ENCODE results near the gene MLEC.

Gene MLEC

GRCh38 chr12:120663741-120664140 lies 23.2 kb upstream of the MLEC start:
- H3K4me1 ChIP-seq (ENCODE audit: control insufficient read depth in 1 of 2, insufficient read depth in 2 of 2, low read length in 2 of 2), result no peaks in the 10 kb centered on the region
- no peak overlapping the region for H3K4me2 ChIP-seq (ENCODE audit: low read length)
- H2BK12ac ChIP-seq (ENCODE audit: low read length), result no peak overlapping the region
- H3K9me3 ChIP-seq (ENCODE audit: insufficient read depth, low read depth, low read length), result no peaks in the 10 kb centered on the region
- H3K27me3 ChIP-seq (ENCODE audit: insufficient read depth, low read length), result no peaks in the 10 kb centered on the region
- H4K8ac ChIP-seq (ENCODE audit: low read depth, low read length), result no peak overlapping the region
- H3K18ac ChIP-seq (ENCODE audit: low read length), result no peak overlapping the region
- no peak for DNase-seq
- no peak overlapping the region for H3K9ac ChIP-seq (ENCODE audit: low read length)
- no peak overlapping the region for H3K27ac ChIP-seq (ENCODE audit: low read depth, low read length)
- no peaks in the 10 kb centered on the region for H3K79me1 ChIP-seq (ENCODE audit: low read length)
- H3K4ac ChIP-seq (ENCODE audit: low read depth, low read length), result no peak overlapping the region
- H3K14ac ChIP-seq (ENCODE audit: low read length), result no peak overlapping the region
- H4K91ac ChIP-seq (ENCODE audit: low read depth, low read length), result no peak overlapping the region
- no peak overlapping the region for H2AFZ ChIP-seq (ENCODE audit: insufficient read depth, low read length, poor library complexity)
- no CpG with 5 or more reads among the region's 5 CpGs for WGBS (ENCODE audit: extremely low coverage, insufficient coverage, insufficient read length)
- H2AK5ac ChIP-seq (ENCODE audit: low read length), result no peak overlapping the region
- H3K4me3 ChIP-seq (ENCODE audit: low read depth, low read length), result no peak overlapping the region
- no peak overlapping the region for H3K23ac ChIP-seq (ENCODE audit: low read length)
- H4K12ac ChIP-seq (ENCODE audit: low read depth, low read length), result no peak overlapping the region
- no peak overlapping the region for H2BK120ac ChIP-seq (ENCODE audit: insufficient read depth, low read length, poor library complexity)
- no peak overlapping the region for H2BK5ac ChIP-seq (ENCODE audit: low read depth, low read length, poor library complexity)
- H3K79me2 ChIP-seq (ENCODE audit: control insufficient read depth, insufficient read depth, low read length, poor library complexity), result no peaks in the 10 kb centered on the region
- no peaks in the 10 kb centered on the region for H3K36me3 ChIP-seq (ENCODE audit: control insufficient read depth in 1 of 2, insufficient read depth in 2 of 2, low read length in 2 of 2)

GRCh38 chr12:120666571-120667390 lies 20.2 kb upstream of the MLEC start:
- Histone ChIP-seq H3K4me1 (ENCODE audit: control insufficient read depth in 1 of 2, insufficient read depth in 2 of 2, low read length in 2 of 2) (no peaks in the 10 kb centered on the region), H2BK120ac (ENCODE audit: insufficient read depth, low read length, poor library complexity) (no peak overlapping the region), H3K4me2 (ENCODE audit: low read length) (no peak overlapping the region), H3K4me3 (ENCODE audit: low read depth, low read length) (no peak overlapping the region), H3K14ac (ENCODE audit: low read length) (no peak overlapping the region), H4K8ac (ENCODE audit: low read depth, low read length) (no peak overlapping the region), H2BK12ac (ENCODE audit: low read length) (no peak overlapping the region), H3K23ac (ENCODE audit: low read length) (no peak overlapping the region), H4K12ac (ENCODE audit: low read depth, low read length) (no peak overlapping the region), H3K18ac (ENCODE audit: low read length) (no peak overlapping the region), H3K36me3 (ENCODE audit: control insufficient read depth in 1 of 2, insufficient read depth in 2 of 2, low read length in 2 of 2) (no peaks in the 10 kb centered on the region), H3K27me3 (ENCODE audit: insufficient read depth, low read length) (no peaks in the 10 kb centered on the region), H2BK5ac (ENCODE audit: low read depth, low read length, poor library complexity) (no peak overlapping the region), H3K9ac (ENCODE audit: low read length) (no peak overlapping the region), H3K4ac (ENCODE audit: low read depth, low read length) (no peak overlapping the region), H4K91ac (ENCODE audit: low read depth, low read length) (no peak overlapping the region), H2AK5ac (ENCODE audit: low read length) (no peak overlapping the region), H2AFZ (ENCODE audit: insufficient read depth, low read length, poor library complexity) (no peak overlapping the region), H3K79me2 (ENCODE audit: control insufficient read depth, insufficient read depth, low read length, poor library complexity) (no peaks in the 10 kb centered on the region), H3K27ac (ENCODE audit: low read depth, low read length) (no peak overlapping the region), H3K79me1 (ENCODE audit: low read length) (no peaks in the 10 kb centered on the region), H3K9me3 (ENCODE audit: insufficient read depth, low read depth, low read length) (no peaks in the 10 kb centered on the region)
- no CpG with 5 or more reads among the region's 34 CpGs for WGBS (ENCODE audit: extremely low coverage, insufficient coverage, insufficient read length)
- DNase-seq, result no peak

GRCh38 chr12:120668091-120668867 lies 18.7 kb upstream of the MLEC start:
- WGBS (ENCODE audit: extremely low coverage, insufficient coverage, insufficient read length), result no CpG with 5 or more reads among the region's 20 CpGs
- Histone ChIP-seq H4K91ac (ENCODE audit: low read depth, low read length) (no peak overlapping the region), H2AFZ (ENCODE audit: insufficient read depth, low read length, poor library complexity) (no peak overlapping the region), H2AK5ac (ENCODE audit: low read length) (no peak overlapping the region), H4K12ac (ENCODE audit: low read depth, low read length) (no peak overlapping the region), H3K27ac (ENCODE audit: low read depth, low read length) (no peak overlapping the region), H3K36me3 (ENCODE audit: control insufficient read depth in 1 of 2, insufficient read depth in 2 of 2, low read length in 2 of 2) (no peaks in the 10 kb centered on the region), H4K8ac (ENCODE audit: low read depth, low read length) (no peak overlapping the region), H3K79me2 (ENCODE audit: control insufficient read depth, insufficient read depth, low read length, poor library complexity) (no peaks in the 10 kb centered on the region), H3K9me3 (ENCODE audit: insufficient read depth, low read depth, low read length) (no peaks in the 10 kb centered on the region), H3K4me2 (ENCODE audit: low read length) (no peak overlapping the region), H3K9ac (ENCODE audit: low read length) (no peak overlapping the region), H2BK12ac (ENCODE audit: low read length) (no peak overlapping the region), H3K4ac (ENCODE audit: low read depth, low read length) (no peak overlapping the region), H3K4me3 (ENCODE audit: low read depth, low read length) (no peak overlapping the region), H2BK120ac (ENCODE audit: insufficient read depth, low read length, poor library complexity) (no peak overlapping the region), H3K14ac (ENCODE audit: low read length) (no peak overlapping the region), H3K79me1 (ENCODE audit: low read length) (no peaks in the 10 kb centered on the region), H3K23ac (ENCODE audit: low read length) (no peak overlapping the region), H3K18ac (ENCODE audit: low read length) (no peak overlapping the region), H3K27me3 (ENCODE audit: insufficient read depth, low read length) (no peaks in the 10 kb centered on the region), H2BK5ac (ENCODE audit: low read depth, low read length, poor library complexity) (no peak overlapping the region), H3K4me1 (ENCODE audit: control insufficient read depth in 1 of 2, insufficient read depth in 2 of 2, low read length in 2 of 2) (no peaks in the 10 kb centered on the region)
- DNase-seq, result no peak

GRCh38 chr12:120668868-120669840 lies 17.8 kb upstream of the MLEC start:
- no peak for DNase-seq
- H3K79me2 ChIP-seq (ENCODE audit: control insufficient read depth, insufficient read depth, low read length, poor library complexity), result no peaks in the 10 kb centered on the region
- no peak overlapping the region for H2AK5ac ChIP-seq (ENCODE audit: low read length)
- no peak overlapping the region for H3K23ac ChIP-seq (ENCODE audit: low read length)
- H3K27me3 ChIP-seq (ENCODE audit: insufficient read depth, low read length), result no peaks in the 10 kb centered on the region
- H3K27ac ChIP-seq (ENCODE audit: low read depth, low read length), result no peak overlapping the region
- H2AFZ ChIP-seq (ENCODE audit: insufficient read depth, low read length, poor library complexity), result no peak overlapping the region
- H3K4me1 ChIP-seq (ENCODE audit: control insufficient read depth in 1 of 2, insufficient read depth in 2 of 2, low read length in 2 of 2), result no peaks in the 10 kb centered on the region
- H3K79me1 ChIP-seq (ENCODE audit: low read length), result no peaks in the 10 kb centered on the region
- no peak overlapping the region for H3K4me3 ChIP-seq (ENCODE audit: low read depth, low read length)
- no peak overlapping the region for H2BK120ac ChIP-seq (ENCODE audit: insufficient read depth, low read length, poor library complexity)
- H3K9ac ChIP-seq (ENCODE audit: low read length), result no peak overlapping the region
- no peaks in the 10 kb centered on the region for H3K9me3 ChIP-seq (ENCODE audit: insufficient read depth, low read depth, low read length)
- no peak overlapping the region for H3K4ac ChIP-seq (ENCODE audit: low read depth, low read length)
- no peak overlapping the region for H4K91ac ChIP-seq (ENCODE audit: low read depth, low read length)
- no peak overlapping the region for H4K12ac ChIP-seq (ENCODE audit: low read depth, low read length)
- no peak overlapping the region for H3K14ac ChIP-seq (ENCODE audit: low read length)
- no peak overlapping the region for H2BK5ac ChIP-seq (ENCODE audit: low read depth, low read length, poor library complexity)
- no peak overlapping the region for H3K4me2 ChIP-seq (ENCODE audit: low read length)
- H3K18ac ChIP-seq (ENCODE audit: low read length), result no peak overlapping the region
- H2BK12ac ChIP-seq (ENCODE audit: low read length), result no peak overlapping the region
- no peaks in the 10 kb centered on the region for H3K36me3 ChIP-seq (ENCODE audit: control insufficient read depth in 1 of 2, insufficient read depth in 2 of 2, low read length in 2 of 2)
- no CpG with 5 or more reads among the region's 19 CpGs for WGBS (ENCODE audit: extremely low coverage, insufficient coverage, insufficient read length)
- no peak overlapping the region for H4K8ac ChIP-seq (ENCODE audit: low read depth, low read length)
